Pancreas (tissue), 10 donors: ENCODE results near the gene GFRAL. TPM values are rescaled to one million over a fixed set of nuclear protein-coding genes. Genes with fewer than 3 reads are reported as not detected.

Experiments
- ATAC-seq, 4 donors: fragments of 200-7000 bp; cut with Tn5 transposase; one replicate each; pipeline versions ENCODE4 v1.8.0 to v1.9.1; 2020; ENCODE audit warnings: mild to moderate bottlenecking in 4 of 4, moderate library complexity in 4 of 4
- DNase-seq, 6 donors: peaks; one replicate each; pipeline ENCODE4 v3.0.0-alpha.2; 2020
- FAIRE-seq: peaks from 2 replicates; lab custom pipeline; 2012; peaks lifted over from hg19 to GRCh38; lab: Jason Lieb, UNC
- H3K27ac ChIP-seq, 4 donors: fragments of 200-600 bp; sonication (generic); 1 replicate in 3 of 4; 2 replicates in 1 of 4; pipeline versions ENCODE4 v1.5.0 to v1.8.0; 2020
- H3K27me3 ChIP-seq, 4 donors: fragments of 200-600 bp; one replicate each; pipeline ENCODE4 v1.8.0; 2021
- H3K36me3 ChIP-seq, 3 donors: fragments of 200-600 bp; sonication (generic) in 1 of 3; one replicate each; pipeline versions ENCODE4 v1.5.0 to v1.8.0; 2020 to 2021
- H3K4me1 ChIP-seq, 3 donors: fragments of 200-600 bp; one replicate each; pipeline ENCODE4 v1.8.0; 2021
- H3K4me3 ChIP-seq, 4 donors: fragments of 200-600 bp; sonication (generic) in 2 of 4; one replicate each; pipeline versions ENCODE4 v1.5.0 to v1.8.0; 2020 to 2021
- H3K9me3 ChIP-seq, 4 donors: fragments of 200-600 bp; one replicate each; pipeline ENCODE4 v1.8.0; 2021
- WGBS, 2 donors: extraction: QIAGEN DNeasy Blood & Tissue Kit; methylation state at CpG; one replicate each; pipeline ENCODE4 v1.1.7; 2013; 5-methylcytosine and 5-hydroxymethylcytosine counted together
- intact Hi-C, 3 donors: fragments of 100-400 bp; cut with DNase I; formaldehyde crosslinking; loops; one replicate each; pipeline versions ENCODE4 v1.11.1 to v1.14.2; 2022
- polyA plus RNA-seq, 2 donors: library from polyadenylated mRNA; stranded (reverse); fragments of 200-250 nt; gene quantifications; one replicate each; pipeline ENCODE4 v1.2.3, GENCODE V29; 2013
- total RNA-seq, 6 donors: library from RNA; stranded (reverse); fragmentation: NEBNext Ultra II Directional in 4 of 6; extraction: Animal tissue kit (Norgen Biotek cat#: 25700) in 4 of 6; gene quantifications; one replicate each; pipeline versions ENCODE4 v1.2.1 to v1.2.4, GENCODE V29; 2021 to 2023
- TF ChIP-seq, protein P1 (sequence below), 4 donors: fragments of 200-600 bp; sonication (generic) in 3 of 4; IDR thresholded peaks; one replicate each; pipeline versions ENCODE4 v1.5.0 to v1.8.0; 2021; ENCODE audit warnings: antibody characterized with exemption in 4 of 4
- donor health status: healthy with polysubstance abuse.
- donor health status: DM: no; HTN: no; CAD: no; lungs with moderate emphysema.
- donor health status: DM: no; HTN: no; CAD: no.
- donor health status: control.
- donor health status: control.
- donor health status: Bipolar disorder and iron deficiency.
- donor health status: DM: yes; HTN: yes; CAD: no.
- donor health status: DM: no; HTN: no; CAD: no.
- donor health status: DM: no; HTN: no; CAD: no.
- donor health status: DM: yes; HTN: yes; CAD: no.

The GFRAL gene, protein sequence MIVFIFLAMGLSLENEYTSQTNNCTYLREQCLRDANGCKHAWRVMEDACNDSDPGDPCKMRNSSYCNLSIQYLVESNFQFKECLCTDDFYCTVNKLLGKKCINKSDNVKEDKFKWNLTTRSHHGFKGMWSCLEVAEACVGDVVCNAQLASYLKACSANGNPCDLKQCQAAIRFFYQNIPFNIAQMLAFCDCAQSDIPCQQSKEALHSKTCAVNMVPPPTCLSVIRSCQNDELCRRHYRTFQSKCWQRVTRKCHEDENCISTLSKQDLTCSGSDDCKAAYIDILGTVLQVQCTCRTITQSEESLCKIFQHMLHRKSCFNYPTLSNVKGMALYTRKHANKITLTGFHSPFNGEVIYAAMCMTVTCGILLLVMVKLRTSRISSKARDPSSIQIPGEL
- total RNA-seq (not detected), polyA plus RNA-seq (not detected)

DNA sequence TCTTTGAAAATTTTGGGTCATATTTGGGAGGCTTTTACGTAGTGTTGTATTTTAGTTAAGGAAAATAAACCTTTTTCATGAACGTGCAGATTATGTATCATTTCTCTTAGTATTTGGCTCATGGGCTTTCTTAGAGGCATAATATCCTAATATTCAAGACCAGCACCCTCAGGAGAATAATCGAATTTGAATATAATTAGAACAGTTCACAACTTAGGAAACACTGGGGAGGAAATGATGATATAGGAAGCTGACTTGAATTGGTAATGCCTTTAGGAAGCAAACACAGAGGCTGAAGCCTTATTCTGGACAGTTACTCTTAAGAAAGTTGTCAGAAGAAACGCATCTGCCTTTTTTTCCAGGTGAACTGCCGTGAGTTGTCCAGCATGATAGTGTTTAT lies at the start of gene GFRAL:
TSS of gene GFRAL (plus strand) at position 301 of the 400 bp plus-strand sequence. CDS start at position 387, 86 bp downstream.
- Histone ChIP-seq H3K27ac (no peak within 1 kb of the TSS), H3K4me3 (no peak within 1 kb of the TSS), H3K9me3 (no peaks in the 10 kb centered on the region), H3K27me3 (no peaks in the 10 kb centered on the region), H3K36me3 (no peaks in the 10 kb centered on the region), H3K4me1 (no peaks in the 10 kb centered on the region)
- TF ChIP-seq, protein P1, sequence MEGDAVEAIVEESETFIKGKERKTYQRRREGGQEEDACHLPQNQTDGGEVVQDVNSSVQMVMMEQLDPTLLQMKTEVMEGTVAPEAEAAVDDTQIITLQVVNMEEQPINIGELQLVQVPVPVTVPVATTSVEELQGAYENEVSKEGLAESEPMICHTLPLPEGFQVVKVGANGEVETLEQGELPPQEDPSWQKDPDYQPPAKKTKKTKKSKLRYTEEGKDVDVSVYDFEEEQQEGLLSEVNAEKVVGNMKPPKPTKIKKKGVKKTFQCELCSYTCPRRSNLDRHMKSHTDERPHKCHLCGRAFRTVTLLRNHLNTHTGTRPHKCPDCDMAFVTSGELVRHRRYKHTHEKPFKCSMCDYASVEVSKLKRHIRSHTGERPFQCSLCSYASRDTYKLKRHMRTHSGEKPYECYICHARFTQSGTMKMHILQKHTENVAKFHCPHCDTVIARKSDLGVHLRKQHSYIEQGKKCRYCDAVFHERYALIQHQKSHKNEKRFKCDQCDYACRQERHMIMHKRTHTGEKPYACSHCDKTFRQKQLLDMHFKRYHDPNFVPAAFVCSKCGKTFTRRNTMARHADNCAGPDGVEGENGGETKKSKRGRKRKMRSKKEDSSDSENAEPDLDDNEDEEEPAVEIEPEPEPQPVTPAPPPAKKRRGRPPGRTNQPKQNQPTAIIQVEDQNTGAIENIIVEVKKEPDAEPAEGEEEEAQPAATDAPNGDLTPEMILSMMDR (IDR thresholded peaks at IDR 0.05): no peak
- 57 to 62% methylated on average over 5 of the region's 5 CpGs for WGBS, 2 donors
- no peak for ATAC-seq
- FAIRE-seq: no peak
- DNase-seq: no peak
- intact Hi-C loops: no loop called here

DNA sequence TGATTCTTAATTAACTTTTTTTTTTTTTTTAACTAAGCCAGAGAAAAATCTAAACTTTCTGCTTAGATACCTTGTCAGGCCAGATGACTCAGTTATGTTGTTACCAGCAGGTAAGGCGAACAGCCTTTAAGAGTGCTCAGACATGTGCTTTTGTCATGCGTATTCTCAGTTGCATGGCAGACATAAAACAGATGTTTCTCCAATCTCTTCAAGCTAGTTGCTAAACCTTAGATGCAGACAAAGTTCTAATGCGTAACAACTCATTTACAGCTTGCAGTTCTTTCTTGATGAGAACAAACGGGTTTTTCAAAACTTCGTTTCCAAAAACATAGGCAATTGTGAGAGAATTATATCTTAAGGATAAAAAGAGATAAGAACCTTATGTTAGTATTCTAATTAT lies 49.6 kb upstream of the GFRAL start:
- intact Hi-C loops: no loop called here
- Histone ChIP-seq H3K4me1 (no peaks in the 10 kb centered on the region), H3K36me3 (no peaks in the 10 kb centered on the region), H3K4me3 (no peak overlapping the region), H3K27ac (no peak overlapping the region), H3K9me3 (no peaks in the 10 kb centered on the region), H3K27me3 (no peaks in the 10 kb centered on the region)
- DNase-seq: no peak
- no peak for FAIRE-seq
- TF ChIP-seq, protein P1 (IDR thresholded peaks at IDR 0.05): no peak
- WGBS, 2 donors: 66 to 70% methylated on average over 5 of the region's 5 CpGs
- no peak for ATAC-seq

DNA sequence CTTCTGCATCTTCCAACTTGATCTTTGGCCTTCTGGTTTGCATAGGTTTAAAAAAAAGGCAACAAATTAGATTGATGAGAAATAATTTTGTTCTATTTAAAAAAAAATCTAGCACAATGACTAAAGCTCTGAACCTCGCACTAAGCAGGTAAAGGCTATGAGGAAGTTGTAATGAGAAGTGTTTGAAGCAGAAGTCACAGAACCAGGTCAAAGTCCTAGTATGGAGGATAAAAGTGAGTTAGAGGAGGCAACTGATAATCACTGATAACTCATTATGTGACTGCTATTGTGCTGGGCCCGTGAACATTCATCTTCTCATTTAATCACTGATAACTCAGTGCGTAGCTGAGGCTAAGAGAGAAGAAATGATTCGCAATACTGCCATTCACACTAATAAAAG lies 46.1 kb upstream of the GFRAL start:
- H3K27me3 ChIP-seq: no peaks in the 10 kb centered on the region
- 49 to 62% methylated on average over 4 of the region's 4 CpGs for WGBS, 2 donors
- no peak overlapping the region for H3K4me3 ChIP-seq
- H3K27ac ChIP-seq: no peak overlapping the region
- ATAC-seq (no peak), FAIRE-seq (no peak), DNase-seq (no peak)
- H3K4me1 ChIP-seq: no peaks in the 10 kb centered on the region
- TF ChIP-seq, protein P1 (IDR thresholded peaks at IDR 0.05): no peak
- intact Hi-C loops: loop anchor here in 1 of 3 donors (10.0 kb wide), 1 partner anchor 674 kb away; no protein-coding TSS in a partner anchor
- H3K9me3 ChIP-seq: no peaks in the 10 kb centered on the region
- H3K36me3 ChIP-seq: no peaks in the 10 kb centered on the region

DNA sequence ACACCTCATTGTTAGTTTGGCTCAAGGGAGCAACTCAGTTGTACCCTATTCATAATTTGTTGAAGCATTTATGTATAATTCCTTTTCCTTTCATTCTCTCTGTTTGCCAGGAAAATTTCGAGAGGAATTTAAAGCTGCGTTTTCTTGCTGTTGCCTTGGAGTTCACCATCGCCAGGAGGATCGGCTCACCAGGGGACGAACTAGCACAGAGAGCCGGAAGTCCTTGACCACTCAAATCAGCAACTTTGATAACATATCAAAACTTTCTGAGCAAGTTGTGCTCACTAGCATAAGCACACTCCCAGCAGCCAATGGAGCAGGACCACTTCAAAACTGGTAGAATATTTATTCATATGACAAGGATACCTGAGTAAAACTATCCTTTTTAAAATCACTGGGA lies 45.2 kb upstream of the GFRAL start:
- Histone ChIP-seq H3K4me3 (no peak overlapping the region), H3K9me3 (no peaks in the 10 kb centered on the region), H3K27me3 (no peaks in the 10 kb centered on the region), H3K36me3 (no peaks in the 10 kb centered on the region), H3K4me1 (no peaks in the 10 kb centered on the region), H3K27ac (no peak overlapping the region)
- intact Hi-C loops: loop anchor here in 1 of 3 donors (10.0 kb wide), 1 partner anchor 673 kb away; no protein-coding TSS in a partner anchor
- TF ChIP-seq, protein P1 (IDR thresholded peaks at IDR 0.05): no peak
- 26 to 31% methylated on average over 6 of the region's 6 CpGs for WGBS, 2 donors
- ATAC-seq (no peak), FAIRE-seq (no peak), DNase-seq (no peak)

DNA sequence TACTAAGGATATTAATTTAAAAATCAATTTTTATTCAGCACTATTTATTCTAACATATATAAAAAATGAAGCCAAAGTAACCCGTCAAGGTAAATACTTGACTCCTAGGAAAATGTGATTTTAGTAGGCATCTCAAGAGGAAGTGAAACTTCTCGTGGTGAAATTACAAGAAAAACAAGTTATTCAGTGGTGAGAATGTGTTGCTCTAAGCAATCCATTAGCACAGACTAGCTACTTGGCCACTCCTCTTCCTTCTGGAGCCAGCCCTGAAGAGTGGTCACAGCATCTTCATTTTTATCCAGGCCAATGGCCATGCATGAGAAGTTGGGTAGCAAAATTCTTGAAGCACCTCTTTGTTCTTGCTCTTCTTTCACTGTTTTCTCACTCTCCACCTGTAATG lies 40.4 kb upstream of the GFRAL start:
- 65 to 68% methylated on average over 2 of the region's 2 CpGs for WGBS, 2 donors
- Histone ChIP-seq H3K36me3 (no peaks in the 10 kb centered on the region), H3K27me3 (no peaks in the 10 kb centered on the region), H3K27ac (no peak overlapping the region), H3K4me3 (no peak overlapping the region), H3K9me3 (no peaks in the 10 kb centered on the region), H3K4me1 (no peaks in the 10 kb centered on the region)
- FAIRE-seq (no peak), ATAC-seq (no peak), DNase-seq (no peak)
- TF ChIP-seq, protein P1 (IDR thresholded peaks at IDR 0.05): no peak
- intact Hi-C loops: loop anchor here in 1 of 3 donors (10.0 kb wide), 1 partner anchor 668 kb away; no protein-coding TSS in a partner anchor
